IMR-90 (cell line): ENCODE results near the gene LRRN2.

Experiments used
- BHLHE40 ChIP-seq: fragments of 150-350 bp; IDR thresholded peaks from 2 replicates; pipeline ENCODE4 v1.6.1; 2016; ENCODE audit warnings: mild to moderate bottlenecking, low read depth, low read length
- CTCF ChIP-seq: conservative IDR thresholded peaks from 2 replicates; pipeline ENCODE4 v1.5.1; 2012; ENCODE audit warnings: mild to moderate bottlenecking, low read depth, low read length, improper control_type of control experiment
- ELK1 ChIP-seq: fragments of 150-350 bp; IDR thresholded peaks from 2 replicates; pipeline ENCODE4 v1.6.1; 2016; ENCODE audit warnings: low read depth, mild to moderate bottlenecking, low read length, moderate library complexity, borderline replicate concordance
- MXI1 ChIP-seq: IDR thresholded peaks from 2 replicates; pipeline ENCODE4 v1.6.1; 2012; ENCODE audit warnings: low read depth, mild to moderate bottlenecking, low read length, moderate library complexity, borderline replicate concordance
- POLR2A ChIP-seq: IDR thresholded peaks from 2 replicates; pipeline ENCODE4 v1.6.1; 2012; ENCODE audit warnings: mild to moderate bottlenecking, low read depth, low read length
- RAD21 ChIP-seq: IDR thresholded peaks from 2 replicates; pipeline ENCODE4 v1.6.1; 2012; ENCODE audit warnings: low read length, improper control_type of control experiment
- RFX5 ChIP-seq: IDR thresholded peaks from 2 replicates; pipeline ENCODE4 v1.8.0; 2012; ENCODE audit warnings: low read depth, mild to moderate bottlenecking, low read length, moderate library complexity

- no peak for TF ChIP-seq CTCF
- no peak for TF ChIP-seq POLR2A
- no peak for TF ChIP-seq MXI1
- no peak for TF ChIP-seq BHLHE40
- TF ChIP-seq ELK1 = no peak
- TF ChIP-seq RFX5 = no peak
- TF ChIP-seq RAD21 = no peak
Observed at GRCh38 chr1:204735042-204735441, 49.5 kb upstream of the LRRN2 start.
